A673 (cell line): ENCODE data around the gene CIBAR2.

Source experiments
- EZH2 ChIP-seq: fragments of 200-600 bp; sonication (generic); IDR thresholded peaks from 2 replicates; pipeline ENCODE4 v1.6.1; 2017; ENCODE audit warnings: borderline replicate concordance, low read depth, mild to moderate bottlenecking, mixed read lengths, antibody characterized with exemption, low read length; ENCODE audit not compliant: poor library complexity, severe bottlenecking
- TF ChIP-seq, protein P1 (sequence below): fragments of 300-800, 200-600 bp; sonication (generic); conservative IDR thresholded peaks from 2 replicates; pipeline ENCODE4 v1.5.1; 2017; ENCODE audit warnings: low read depth, mild to moderate bottlenecking, antibody characterized with exemption, low read length, moderate library complexity, mixed read lengths

DNA sequence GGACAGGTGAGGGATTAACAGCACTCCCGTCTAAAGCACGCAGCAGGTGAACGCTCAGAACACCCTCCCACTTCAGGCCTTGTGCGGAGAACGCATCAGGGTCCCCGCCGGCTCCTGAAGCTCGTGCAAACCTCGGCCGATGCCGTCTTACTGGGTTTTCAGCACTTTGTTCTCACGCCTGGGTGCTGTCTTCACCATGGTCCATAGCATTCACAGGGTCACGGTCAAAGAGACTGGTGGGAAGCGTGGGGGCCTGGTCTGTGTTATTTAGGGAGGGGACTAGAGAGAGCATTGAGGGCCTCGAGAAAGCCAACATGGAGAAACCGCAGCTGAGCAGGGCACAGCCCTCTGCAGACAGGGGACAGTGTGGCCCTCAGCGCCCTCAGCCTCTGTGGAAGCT is 26.6 kb downstream of the CIBAR2 start:
- no peak for TF ChIP-seq EZH2
- TF ChIP-seq, protein P1, sequence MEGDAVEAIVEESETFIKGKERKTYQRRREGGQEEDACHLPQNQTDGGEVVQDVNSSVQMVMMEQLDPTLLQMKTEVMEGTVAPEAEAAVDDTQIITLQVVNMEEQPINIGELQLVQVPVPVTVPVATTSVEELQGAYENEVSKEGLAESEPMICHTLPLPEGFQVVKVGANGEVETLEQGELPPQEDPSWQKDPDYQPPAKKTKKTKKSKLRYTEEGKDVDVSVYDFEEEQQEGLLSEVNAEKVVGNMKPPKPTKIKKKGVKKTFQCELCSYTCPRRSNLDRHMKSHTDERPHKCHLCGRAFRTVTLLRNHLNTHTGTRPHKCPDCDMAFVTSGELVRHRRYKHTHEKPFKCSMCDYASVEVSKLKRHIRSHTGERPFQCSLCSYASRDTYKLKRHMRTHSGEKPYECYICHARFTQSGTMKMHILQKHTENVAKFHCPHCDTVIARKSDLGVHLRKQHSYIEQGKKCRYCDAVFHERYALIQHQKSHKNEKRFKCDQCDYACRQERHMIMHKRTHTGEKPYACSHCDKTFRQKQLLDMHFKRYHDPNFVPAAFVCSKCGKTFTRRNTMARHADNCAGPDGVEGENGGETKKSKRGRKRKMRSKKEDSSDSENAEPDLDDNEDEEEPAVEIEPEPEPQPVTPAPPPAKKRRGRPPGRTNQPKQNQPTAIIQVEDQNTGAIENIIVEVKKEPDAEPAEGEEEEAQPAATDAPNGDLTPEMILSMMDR, result no peak
